DMS53 treated with DMSO at 0.1 percent for 48 hours (cell line): ENCODE measurements around the gene AKR1C1.
"Not testable (repeated sequence)": the region's sequence is repeated elsewhere in the genome, so short reads cannot be mapped to it uniquely, and the experiment has no call there.

ENCODE experiments used
- DNase-seq: peaks from one replicate; lab custom pipeline; 2025; ENCODE audit not compliant: unreplicated experiment; lab: John Stamatoyannopoulos, UW

The AKR1C1 gene

GRCh38 chr10:5014200-5014910 is 51.1 kb downstream of the AKR1C1 start:
- not testable (repeated sequence) for DNase-seq

GRCh38 chr10:5014936-5015335 is 51.7 kb downstream of the AKR1C1 start:
- no peak for DNase-seq

GRCh38 chr10:5018134-5018533 is 54.9 kb downstream of the AKR1C1 start:
- no peak for DNase-seq

GRCh38 chr10:5018671-5019277 is 55.6 kb downstream of the AKR1C1 start:
- DNase-seq, result not testable (repeated sequence)

- DNase-seq, result peak; percentile 26
Observed at GRCh38 chr10:5019770-5020612, 56.8 kb downstream of the AKR1C1 start.

- DNase-seq, result not testable (repeated sequence)
Observed at GRCh38 chr10:5021624-5022290, 58.5 kb downstream of the AKR1C1 start.

GRCh38 chr10:5023177-5023805 is 60.1 kb downstream of the AKR1C1 start:
- DNase-seq, result no peak

GRCh38 chr10:5025461-5025881 is 62.3 kb downstream of the AKR1C1 start:
- DNase-seq, result not testable (repeated sequence)

GRCh38 chr10:5030989-5031388 is 67.8 kb downstream of the AKR1C1 start:
- DNase-seq, result no peak

GRCh38 chr10:5031588-5031987 is 68.4 kb downstream of the AKR1C1 start:
- DNase-seq, result not testable (repeated sequence)

GRCh38 chr10:5032444-5032843 is 69.2 kb downstream of the AKR1C1 start:
- not testable (repeated sequence) for DNase-seq
